Keratinocyte (primary cell): ENCODE measurements around the gene USP46.

ENCODE experiments used
- CTCF ChIP-seq, 3 experiments: IDR thresholded peaks in 1 of 3; conservative IDR thresholded peaks in 1 of 3; optimal IDR thresholded peaks in 1 of 3; 2 replicates in 2 of 3; 3 replicates in 1 of 3; pipeline versions ENCODE3 to v1.5.1; 2011; ENCODE audit warnings: low read length in 3 of 3, mild to moderate bottlenecking in 3 of 3, moderate library complexity in 2 of 3, control low read depth in 1 of 3, inconsistent platforms in 1 of 3; ENCODE audit not compliant: insufficient read depth in 2 of 3; ENCODE audit errors: extremely low read depth in 1 of 3
- EZH2 ChIP-seq: IDR thresholded peaks from one replicate; pipeline ENCODE4 v1.6.1; 2012; ENCODE audit warnings: inconsistent platforms, mild to moderate bottlenecking, low read length, moderate library complexity

GRCh38 chr4:52625216-52625615 is 33.9 kb downstream of the USP46 start:
- TF ChIP-seq EZH2: no peak
- no peak for TF ChIP-seq CTCF (optimal IDR thresholded peaks at IDR 0.05 in 1 of 3, IDR thresholded peaks at IDR 0.05 in 1 of 3, conservative IDR thresholded peaks at IDR 0.05 in 1 of 3; ENCODE audit: extremely low read depth in 1 of 3, insufficient read depth in 2 of 3, low read length in 3 of 3)
